ENCODE results near the gene NKX1-1. TPM values are rescaled to one million over a fixed set of nuclear protein-coding genes. Genes with fewer than 3 reads are reported as not detected.

NKX1-1 gene
- total RNA-seq, 1 experiment from 2014 or later: not detected

- in situ Hi-C loops (cut with HindIII; ENCODE audit: low pct_unique_long_range_greater_than_20kb, low sequenced_read_pairs): no loop called here
- Histone ChIP-seq H3K4me3 (ENCODE audit: low read depth in 2 of 2, low read length in 2 of 2) (no peak overlapping the region), H3K9me3 (ENCODE audit: control insufficient read depth, insufficient read depth, low read depth, low read length) (no peaks in the 10 kb centered on the region), H3K36me3 (ENCODE audit: control insufficient read depth, insufficient read depth, low read length) (no peaks in the 10 kb centered on the region), H3K27me3 (ENCODE audit: control insufficient read depth, insufficient read depth, low read length) (no peaks in the 10 kb centered on the region), H3K27ac (ENCODE audit: low read length) (no peak overlapping the region), H3K4me1 (ENCODE audit: control insufficient read depth, insufficient read depth, low read length) (no peaks in the 10 kb centered on the region)
- DNase-seq (ENCODE audit: low read depth, low spot score): no peak
- CTCF ChIA-PET: no interaction called here
- intact Hi-C loops (cut with micrococcal nuclease; ENCODE audit: unreplicated experiment): no loop called here
- no peak for ATAC-seq
- TF ChIP-seq TCF7L2 (IDR thresholded peaks at IDR 0.05; ENCODE audit: low read depth, low read length) (no peak), POLR2AphosphoS5 (IDR thresholded peaks at IDR 0.05; ENCODE audit: low read depth, low read length) (no peak), SIN3A (IDR thresholded peaks at IDR 0.05; ENCODE audit: borderline replicate concordance, insufficient read depth, low read depth, low read length) (no peak), CTCF (IDR thresholded peaks at IDR 0.05) (no peak), REST (IDR thresholded peaks at IDR 0.05; ENCODE audit: insufficient read depth in 1 of 2, low read depth in 2 of 2, low read length in 1 of 2) (no peak)
- POLR2A ChIA-PET: no interaction called here
- BruUV-seq (replicated peaks): no TSS peak
Measured at GRCh38 chr4:1382776-1383727, 23.2 kb downstream of the NKX1-1 start.

GRCh38 chr4:1381944-1382541 lies 24.2 kb downstream of the NKX1-1 start:
- POLR2A ChIA-PET: no interaction called here
- in situ Hi-C loops (cut with HindIII; ENCODE audit: low pct_unique_long_range_greater_than_20kb, low sequenced_read_pairs) (no loop called here), intact Hi-C loops (cut with micrococcal nuclease; ENCODE audit: unreplicated experiment) (no loop called here)
- no TSS peak for BruUV-seq (replicated peaks)
- TF ChIP-seq CTCF (IDR thresholded peaks at IDR 0.05): no peak
- no peak for TF ChIP-seq POLR2AphosphoS5 (IDR thresholded peaks at IDR 0.05; ENCODE audit: low read depth, low read length)
- TF ChIP-seq TCF7L2 (IDR thresholded peaks at IDR 0.05; ENCODE audit: low read depth, low read length): no peak
- no peak for TF ChIP-seq SIN3A (IDR thresholded peaks at IDR 0.05; ENCODE audit: borderline replicate concordance, insufficient read depth, low read depth, low read length)
- TF ChIP-seq REST (IDR thresholded peaks at IDR 0.05; ENCODE audit: insufficient read depth in 1 of 2, low read depth in 2 of 2, low read length in 1 of 2): no peak
- H3K4me3 ChIP-seq (ENCODE audit: low read depth in 2 of 2, low read length in 2 of 2): no peak overlapping the region
- CTCF ChIA-PET: no interaction called here
- H3K36me3 ChIP-seq (ENCODE audit: control insufficient read depth, insufficient read depth, low read length): no peaks in the 10 kb centered on the region
- no peaks in the 10 kb centered on the region for H3K4me1 ChIP-seq (ENCODE audit: control insufficient read depth, insufficient read depth, low read length)
- no peak overlapping the region for H3K27ac ChIP-seq (ENCODE audit: low read length)
- DNase-seq (ENCODE audit: low read depth, low spot score): no peak
- no peak for ATAC-seq
- H3K9me3 ChIP-seq (ENCODE audit: control insufficient read depth, insufficient read depth, low read depth, low read length): no peaks in the 10 kb centered on the region
- H3K27me3 ChIP-seq (ENCODE audit: control insufficient read depth, insufficient read depth, low read length): no peaks in the 10 kb centered on the region
